GM08714 (cell line): ENCODE data around the gene EXTL2.
"Not testable (repeated sequence)": the region's sequence is repeated elsewhere in the genome, so short reads cannot be mapped to it uniquely, and the experiment has no call there.

Source experiments
- H3K4me3 ChIP-seq: fragments of 200-500 bp; sonication (Bioruptor generic); 2 replicates; pipeline ENCODE4 v1.5.1; 2014; ENCODE audit warnings: mild to moderate bottlenecking, low read length, inconsistent platforms
- ZNF274 ChIP-seq: IDR thresholded peaks from 2 replicates; pipeline ENCODE4 v1.6.1; 2012; ENCODE audit warnings: mild to moderate bottlenecking, low read depth, low read length

EXTL2 gene

GRCh38 chr1:100852976-100853375, 41.7 kb downstream of the EXTL2 start:
- H3K4me3 ChIP-seq: no peak overlapping the region
- TF ChIP-seq ZNF274: no peak

- H3K4me3 ChIP-seq: no peak overlapping the region
- TF ChIP-seq ZNF274: no peak
Observed at GRCh38 chr1:100851726-100852125, 42.9 kb downstream of the EXTL2 start.

GRCh38 chr1:100847361-100848082, 47.1 kb downstream of the EXTL2 start:
- no peak overlapping the region for H3K4me3 ChIP-seq
- TF ChIP-seq ZNF274: no peak

GRCh38 chr1:100843160-100843559, 51.5 kb downstream of the EXTL2 start:
- H3K4me3 ChIP-seq: not testable (repeated sequence)

- no peak for TF ChIP-seq ZNF274
- H3K4me3 ChIP-seq: no peak overlapping the region
Observed at GRCh38 chr1:100835866-100836842, 58.5 kb downstream of the EXTL2 start.

- no peak overlapping the region for H3K4me3 ChIP-seq
- no peak for TF ChIP-seq ZNF274
Observed at GRCh38 chr1:100834777-100835660, 59.6 kb downstream of the EXTL2 start.

GRCh38 chr1:100832694-100833428, 61.8 kb downstream of the EXTL2 start:
- no peak overlapping the region for H3K4me3 ChIP-seq
- no peak for TF ChIP-seq ZNF274

GRCh38 chr1:100825666-100826065, 69.0 kb downstream of the EXTL2 start:
- not testable (repeated sequence) for H3K4me3 ChIP-seq
